OCI-LY1 (cell line): ENCODE results near the gene TMOD4.
A peak's percentile ranks its signal among the peaks of the same experiment; 100 is the strongest.

Source experiments
- H2AFZ ChIP-seq: fragments of 200-600 bp; sonication (generic), shearing (Covaris generic); 2 replicates; pipeline ENCODE4 v1.6.0; 2014; ENCODE audit warnings: antibody characterized with exemption, mild to moderate bottlenecking, low read length
- H3F3A ChIP-seq: fragments of 200-600 bp; sonication (generic), shearing (Covaris generic); 2 replicates; pipeline ENCODE4 v1.6.0; 2014; ENCODE audit warnings: mild to moderate bottlenecking, antibody characterized with exemption, low read length, moderate library complexity; ENCODE audit not compliant: insufficient read depth
- H3K27ac ChIP-seq: fragments of 200-600 bp; sonication (generic); 2 replicates; pipeline ENCODE4 v1.5.1; 2014; ENCODE audit warnings: low read length, mixed run types, mild to moderate bottlenecking, low read depth; ENCODE audit not compliant: poor library complexity, severe bottlenecking
- H3K27me3 ChIP-seq: fragments of 200-600 bp; sonication (generic); 2 replicates; pipeline ENCODE4 v1.6.0; 2014; ENCODE audit warnings: antibody characterized with exemption, mild to moderate bottlenecking, low read length, moderate library complexity; ENCODE audit not compliant: insufficient read depth
- H3K36me3 ChIP-seq: fragments of 200-600 bp; sonication (generic); 2 replicates; pipeline ENCODE4 v1.6.1; 2014; ENCODE audit warnings: mild to moderate bottlenecking, antibody characterized with exemption, low read length, moderate library complexity, mixed read lengths; ENCODE audit not compliant: insufficient read depth
- H3K4me1 ChIP-seq: fragments of 200-600 bp; sonication (generic); 2 replicates; pipeline ENCODE4 v1.5.1; 2014; ENCODE audit warnings: mild to moderate bottlenecking, low read length, moderate library complexity; ENCODE audit not compliant: insufficient read depth, severe bottlenecking
- H3K4me2 ChIP-seq: fragments of 200-600 bp; sonication (generic), shearing (Covaris generic); 2 replicates; pipeline ENCODE4 v1.6.1; 2014; ENCODE audit warnings: low read length
- H3K4me3 ChIP-seq: fragments of 200-600 bp; sonication (generic); 2 replicates; pipeline ENCODE4 v1.5.1; 2014; ENCODE audit warnings: low read length, low read depth, mild to moderate bottlenecking, mixed read lengths; ENCODE audit not compliant: poor library complexity, severe bottlenecking
- H3K79me2 ChIP-seq: fragments of 200-600 bp; shearing (Covaris generic); 2 replicates; pipeline ENCODE4 v1.6.1; 2016; ENCODE audit warnings: mixed run types, low read length, mixed read lengths; ENCODE audit not compliant: insufficient read depth
- H3K9ac ChIP-seq: fragments of 200-600 bp; sonication (generic), shearing (Covaris generic); 2 replicates; pipeline ENCODE4 v1.6.1; 2014; ENCODE audit warnings: mild to moderate bottlenecking, low read length, mixed read lengths
- H3K9me2 ChIP-seq: fragments of 200-600 bp; sonication (generic), shearing (Covaris generic); 2 replicates; pipeline ENCODE4 v1.6.1; 2014; ENCODE audit warnings: low read depth, mild to moderate bottlenecking, low read length, mixed read lengths
- H3K9me3 ChIP-seq: fragments of 200-600 bp; shearing (Covaris generic); 2 replicates; pipeline ENCODE4 v1.6.1; 2014; ENCODE audit warnings: low read length, mixed read lengths
- H4K20me1 ChIP-seq: fragments of 200-600 bp; sonication (generic), shearing (Covaris generic); 2 replicates; pipeline ENCODE4 v1.6.0; 2016; ENCODE audit warnings: mild to moderate bottlenecking, low read length; ENCODE audit not compliant: insufficient read depth
- EZH2 ChIP-seq: fragments of 200-600 bp; sonication (generic), shearing (Covaris generic); IDR thresholded peaks from 2 replicates; pipeline ENCODE4 v1.8.0; 2017; ENCODE audit warnings: borderline replicate concordance, mixed run types, mild to moderate bottlenecking, antibody characterized with exemption, low read length, moderate library complexity, mixed read lengths
- TF ChIP-seq, protein P1 (sequence below): fragments of 200-600 bp; sonication (generic), shearing (Covaris generic); IDR thresholded peaks from 2 replicates; pipeline ENCODE4 v1.5.1; 2017; ENCODE audit warnings: mild to moderate bottlenecking, antibody characterized with exemption, low read length, moderate library complexity, mixed read lengths

The TMOD4 gene

DNA sequence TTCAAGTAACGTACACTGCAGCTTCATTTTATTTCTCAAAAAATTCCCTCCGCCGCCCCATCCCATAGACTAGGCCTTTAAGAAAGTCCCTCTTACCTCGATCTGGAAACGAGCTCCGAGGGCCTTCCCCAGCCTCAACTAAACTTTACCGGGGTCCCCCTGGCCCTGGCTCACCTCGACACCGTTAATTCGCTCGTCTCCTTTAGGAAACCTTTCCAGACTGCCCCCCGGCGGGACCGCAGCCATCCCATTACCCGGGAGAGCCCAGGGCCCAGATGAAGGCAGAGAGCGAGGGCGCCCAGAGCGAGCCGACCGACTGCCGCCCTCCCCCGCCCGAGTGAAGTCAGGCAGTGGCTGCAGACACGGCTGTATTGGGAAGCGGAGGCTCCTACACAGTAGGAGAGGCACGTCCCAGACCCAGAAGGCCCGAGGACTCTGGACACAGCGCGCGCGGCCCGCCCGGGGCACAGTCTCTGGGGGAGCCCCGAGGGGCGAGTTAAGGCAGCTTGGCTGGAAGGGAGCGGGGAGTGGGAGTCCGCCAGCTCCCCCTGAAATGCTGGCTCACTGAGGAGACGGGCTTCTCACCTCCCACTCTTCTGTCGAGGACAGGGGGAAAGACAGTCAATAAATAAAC is 44.0 kb downstream of the TMOD4 start:
- H3K9me2 ChIP-seq = no peaks in the 10 kb centered on the region
- no peak overlapping the region for H2AFZ ChIP-seq
- H4K20me1 ChIP-seq = no peaks in the 10 kb centered on the region
- H3K27ac ChIP-seq = no peak overlapping the region
- H3F3A ChIP-seq = no peaks in the 10 kb centered on the region
- H3K36me3 ChIP-seq = no peaks in the 10 kb centered on the region
- no peaks in the 10 kb centered on the region; the same call in 1 of the 2 replicates for H3K27me3 ChIP-seq
- H3K9ac ChIP-seq = peak overlapping the region; percentile 28; the same call in 1 of the 2 replicates
- peak overlapping the region; percentile 41 for H3K4me3 ChIP-seq
- H3K4me2 ChIP-seq = peak overlapping the region; percentile 42
- H3K9me3 ChIP-seq = no peaks in the 10 kb centered on the region
- TF ChIP-seq, protein P1, sequence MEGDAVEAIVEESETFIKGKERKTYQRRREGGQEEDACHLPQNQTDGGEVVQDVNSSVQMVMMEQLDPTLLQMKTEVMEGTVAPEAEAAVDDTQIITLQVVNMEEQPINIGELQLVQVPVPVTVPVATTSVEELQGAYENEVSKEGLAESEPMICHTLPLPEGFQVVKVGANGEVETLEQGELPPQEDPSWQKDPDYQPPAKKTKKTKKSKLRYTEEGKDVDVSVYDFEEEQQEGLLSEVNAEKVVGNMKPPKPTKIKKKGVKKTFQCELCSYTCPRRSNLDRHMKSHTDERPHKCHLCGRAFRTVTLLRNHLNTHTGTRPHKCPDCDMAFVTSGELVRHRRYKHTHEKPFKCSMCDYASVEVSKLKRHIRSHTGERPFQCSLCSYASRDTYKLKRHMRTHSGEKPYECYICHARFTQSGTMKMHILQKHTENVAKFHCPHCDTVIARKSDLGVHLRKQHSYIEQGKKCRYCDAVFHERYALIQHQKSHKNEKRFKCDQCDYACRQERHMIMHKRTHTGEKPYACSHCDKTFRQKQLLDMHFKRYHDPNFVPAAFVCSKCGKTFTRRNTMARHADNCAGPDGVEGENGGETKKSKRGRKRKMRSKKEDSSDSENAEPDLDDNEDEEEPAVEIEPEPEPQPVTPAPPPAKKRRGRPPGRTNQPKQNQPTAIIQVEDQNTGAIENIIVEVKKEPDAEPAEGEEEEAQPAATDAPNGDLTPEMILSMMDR = no peak
- no peak for TF ChIP-seq EZH2
- peaks cover 15% of the 10 kb centered on the region for H3K4me1 ChIP-seq
- no peaks in the 10 kb centered on the region for H3K79me2 ChIP-seq

DNA sequence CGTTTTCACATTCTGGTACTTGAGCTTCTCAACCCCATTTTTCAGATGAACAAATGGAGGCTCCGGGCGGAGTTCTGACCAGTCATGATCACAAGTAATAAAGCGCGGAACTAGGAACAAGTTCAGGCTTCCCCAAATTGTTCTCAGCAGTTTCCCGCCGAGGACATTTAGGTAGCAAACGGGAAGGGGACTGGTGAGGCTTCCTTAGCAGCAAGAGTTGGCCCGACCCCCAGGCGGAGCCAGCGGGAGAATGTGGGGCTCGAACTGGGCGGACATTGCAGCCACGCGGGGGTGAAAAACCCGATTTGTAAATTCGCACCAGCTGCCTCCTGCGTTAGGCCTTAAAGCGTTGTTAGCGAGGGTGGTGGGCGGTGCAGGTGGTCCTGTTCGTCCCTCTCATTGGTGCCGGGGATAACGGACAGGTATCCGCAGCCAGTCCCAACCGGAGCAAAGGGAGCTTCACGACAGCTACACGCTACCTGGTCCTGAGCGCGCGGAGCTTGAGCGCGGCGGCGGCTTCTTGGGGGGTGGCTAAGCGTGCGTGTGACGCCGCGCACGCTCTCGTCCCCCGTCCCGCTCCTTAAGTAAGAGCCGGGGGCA is 44.7 kb downstream of the TMOD4 start:
- H2AFZ ChIP-seq = no peak overlapping the region

DNA sequence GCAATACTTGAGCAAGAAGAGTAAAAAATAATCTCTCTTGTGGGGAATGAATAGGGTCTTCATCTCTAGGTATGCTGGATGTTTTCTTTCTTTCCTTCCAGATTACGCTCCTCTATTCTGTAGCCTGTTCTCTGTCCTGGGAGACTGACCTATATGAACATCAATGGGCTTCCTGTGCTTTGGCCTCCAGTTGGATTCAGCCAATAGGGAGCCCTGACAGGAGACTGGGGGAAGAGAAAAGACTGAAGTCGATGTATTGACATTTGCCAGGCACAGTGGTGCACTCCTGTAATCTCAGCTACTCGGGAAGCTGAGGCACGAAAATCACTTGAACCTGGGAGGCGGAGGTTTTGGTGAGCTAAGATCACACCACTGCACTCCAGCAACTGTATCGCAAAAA is 47.0 kb downstream of the TMOD4 start:
- H3K27ac ChIP-seq = no peak overlapping the region
- H3K79me2 ChIP-seq = no peaks in the 10 kb centered on the region
- H3K36me3 ChIP-seq = no peaks in the 10 kb centered on the region
- no peaks in the 10 kb centered on the region for H3K9me2 ChIP-seq
- TF ChIP-seq EZH2 = no peak
- TF ChIP-seq, protein P1 = no peak
- no peak overlapping the region for H2AFZ ChIP-seq
- no peak overlapping the region for H3K4me3 ChIP-seq
- H3F3A ChIP-seq = no peaks in the 10 kb centered on the region
- no peaks in the 10 kb centered on the region for H4K20me1 ChIP-seq
- H3K4me2 ChIP-seq = no peak overlapping the region
- H3K27me3 ChIP-seq = no peaks in the 10 kb centered on the region; the same call in 1 of the 2 replicates
- H3K9me3 ChIP-seq = no peaks in the 10 kb centered on the region
- no peak overlapping the region for H3K9ac ChIP-seq
- H3K4me1 ChIP-seq = peaks cover 15% of the 10 kb centered on the region

More for the DNA sequence above, 44.7 kb downstream of the TMOD4 start:
- no peaks in the 10 kb centered on the region for H3K9me3 ChIP-seq
- H3K4me3 ChIP-seq = peak overlapping the region; percentile 41
- no peaks in the 10 kb centered on the region for H3F3A ChIP-seq
- H3K36me3 ChIP-seq = no peaks in the 10 kb centered on the region
- H3K4me2 ChIP-seq = peak overlapping the region; percentile 42
- no peaks in the 10 kb centered on the region for H3K79me2 ChIP-seq
- H3K9ac ChIP-seq = peak overlapping the region; percentile 33; the same call in 1 of the 2 replicates
- no peaks in the 10 kb centered on the region for H3K9me2 ChIP-seq
- peaks cover 15% of the 10 kb centered on the region for H3K4me1 ChIP-seq
- H3K27ac ChIP-seq = no peak overlapping the region
- no peaks in the 10 kb centered on the region; the same call in 1 of the 2 replicates for H3K27me3 ChIP-seq
- TF ChIP-seq, protein P1 = no peak
- no peak for TF ChIP-seq EZH2
- H4K20me1 ChIP-seq = no peaks in the 10 kb centered on the region
